ENCODE measurements around the gene IRF5.

Gene IRF5

GRCh38 chr7:128937271-128937646 lies 468 bp upstream of the IRF5 start:
- peaks cover 36% of the 10 kb centered on the region for H3K27me3 ChIP-seq (ENCODE audit: insufficient read depth, low read length)
- no peak overlapping the region for H3K4ac ChIP-seq (ENCODE audit: low read depth, low read length)
- no peak overlapping the region for H4K12ac ChIP-seq (ENCODE audit: low read depth, low read length)
- no peak overlapping the region for H2BK120ac ChIP-seq (ENCODE audit: insufficient read depth, low read length, poor library complexity)
- H3K4me3 ChIP-seq (ENCODE audit: low read depth, low read length) = no peak overlapping the region
- peaks cover 5% of the 10 kb centered on the region for H3K9me3 ChIP-seq (ENCODE audit: insufficient read depth, low read depth, low read length)
- DNase-seq = no peak
- no peak overlapping the region for H4K8ac ChIP-seq (ENCODE audit: low read depth, low read length)
- no CpG with 5 or more reads among the region's 17 CpGs for WGBS (ENCODE audit: extremely low coverage, insufficient coverage, insufficient read length)
- H3K27ac ChIP-seq (ENCODE audit: low read depth, low read length) = no peak overlapping the region
- H3K4me2 ChIP-seq (ENCODE audit: low read length) = no peak overlapping the region
- H2BK5ac ChIP-seq (ENCODE audit: low read depth, low read length, poor library complexity) = no peak overlapping the region
- H2AK5ac ChIP-seq (ENCODE audit: low read length) = no peak overlapping the region
- H4K91ac ChIP-seq (ENCODE audit: low read depth, low read length) = no peak overlapping the region
- H3K36me3 ChIP-seq (ENCODE audit: control insufficient read depth in 1 of 2, insufficient read depth in 2 of 2, low read length in 2 of 2) = no peaks in the 10 kb centered on the region
- H3K79me2 ChIP-seq (ENCODE audit: control insufficient read depth, insufficient read depth, low read length, poor library complexity) = no peaks in the 10 kb centered on the region
- no peak overlapping the region for H3K9ac ChIP-seq (ENCODE audit: low read length)
- peaks cover 0 to 3% of the 10 kb centered on the region in 2 experiments for H3K4me1 ChIP-seq (ENCODE audit: control insufficient read depth in 1 of 2, insufficient read depth in 2 of 2, low read length in 2 of 2)
- no peak overlapping the region for H3K18ac ChIP-seq (ENCODE audit: low read length)
- no peaks in the 10 kb centered on the region for H3K79me1 ChIP-seq (ENCODE audit: low read length)
- no peak overlapping the region for H3K23ac ChIP-seq (ENCODE audit: low read length)
- no peak overlapping the region for H2BK12ac ChIP-seq (ENCODE audit: low read length)
- H2AFZ ChIP-seq (ENCODE audit: insufficient read depth, low read length, poor library complexity) = no peak overlapping the region
- no peak overlapping the region for H3K14ac ChIP-seq (ENCODE audit: low read length)

- H3K23ac ChIP-seq (ENCODE audit: low read length) = no peak overlapping the region
- no peak for DNase-seq
- no peak overlapping the region for H3K4me3 ChIP-seq (ENCODE audit: low read depth, low read length)
- H3K9me3 ChIP-seq (ENCODE audit: insufficient read depth, low read depth, low read length) = peaks cover 5% of the 10 kb centered on the region
- H3K36me3 ChIP-seq (ENCODE audit: control insufficient read depth in 1 of 2, insufficient read depth in 2 of 2, low read length in 2 of 2) = no peaks in the 10 kb centered on the region
- no peaks in the 10 kb centered on the region for H3K79me2 ChIP-seq (ENCODE audit: control insufficient read depth, insufficient read depth, low read length, poor library complexity)
- H2BK5ac ChIP-seq (ENCODE audit: low read depth, low read length, poor library complexity) = no peak overlapping the region
- peak overlapping the region; percentile 23 for H2AFZ ChIP-seq (ENCODE audit: insufficient read depth, low read length, poor library complexity)
- H3K18ac ChIP-seq (ENCODE audit: low read length) = no peak overlapping the region
- no peak overlapping the region for H3K9ac ChIP-seq (ENCODE audit: low read length)
- no peak overlapping the region for H4K12ac ChIP-seq (ENCODE audit: low read depth, low read length)
- no peak overlapping the region for H3K14ac ChIP-seq (ENCODE audit: low read length)
- H3K4ac ChIP-seq (ENCODE audit: low read depth, low read length) = no peak overlapping the region
- H3K4me1 ChIP-seq (ENCODE audit: control insufficient read depth in 1 of 2, insufficient read depth in 2 of 2, low read length in 2 of 2) = peaks cover 0 to 3% of the 10 kb centered on the region in 2 experiments
- H3K79me1 ChIP-seq (ENCODE audit: low read length) = no peaks in the 10 kb centered on the region
- peak overlapping the region; percentile 73 for H3K4me2 ChIP-seq (ENCODE audit: low read length)
- H2BK12ac ChIP-seq (ENCODE audit: low read length) = no peak overlapping the region
- H3K27me3 ChIP-seq (ENCODE audit: insufficient read depth, low read length) = peaks cover 36% of the 10 kb centered on the region
- WGBS (ENCODE audit: extremely low coverage, insufficient coverage, insufficient read length) = no CpG with 5 or more reads among the region's 30 CpGs
- no peak overlapping the region for H4K8ac ChIP-seq (ENCODE audit: low read depth, low read length)
- H2AK5ac ChIP-seq (ENCODE audit: low read length) = no peak overlapping the region
- no peak overlapping the region for H4K91ac ChIP-seq (ENCODE audit: low read depth, low read length)
- no peak overlapping the region for H3K27ac ChIP-seq (ENCODE audit: low read depth, low read length)
- no peak overlapping the region for H2BK120ac ChIP-seq (ENCODE audit: insufficient read depth, low read length, poor library complexity)
Observed at GRCh38 chr7:128938544-128939074, 882 bp downstream of the IRF5 start.

GRCh38 chr7:128939075-128939860 lies 1.5 kb downstream of the IRF5 start:
- H3K4me3 ChIP-seq (ENCODE audit: low read depth, low read length) = no peak overlapping the region
- peaks cover 0 to 3% of the 10 kb centered on the region in 2 experiments for H3K4me1 ChIP-seq (ENCODE audit: control insufficient read depth in 1 of 2, insufficient read depth in 2 of 2, low read length in 2 of 2)
- H3K27ac ChIP-seq (ENCODE audit: low read depth, low read length) = no peak overlapping the region
- peaks cover 5% of the 10 kb centered on the region for H3K9me3 ChIP-seq (ENCODE audit: insufficient read depth, low read depth, low read length)
- H2BK120ac ChIP-seq (ENCODE audit: insufficient read depth, low read length, poor library complexity) = no peak overlapping the region
- no peak overlapping the region for H3K18ac ChIP-seq (ENCODE audit: low read length)
- no peaks in the 10 kb centered on the region for H3K79me1 ChIP-seq (ENCODE audit: low read length)
- no peak overlapping the region for H3K23ac ChIP-seq (ENCODE audit: low read length)
- H3K4ac ChIP-seq (ENCODE audit: low read depth, low read length) = no peak overlapping the region
- no peak for DNase-seq
- no peak overlapping the region for H4K8ac ChIP-seq (ENCODE audit: low read depth, low read length)
- no peak overlapping the region for H3K4me2 ChIP-seq (ENCODE audit: low read length)
- H3K79me2 ChIP-seq (ENCODE audit: control insufficient read depth, insufficient read depth, low read length, poor library complexity) = no peaks in the 10 kb centered on the region
- no peak overlapping the region for H4K91ac ChIP-seq (ENCODE audit: low read depth, low read length)
- no peak overlapping the region for H2BK5ac ChIP-seq (ENCODE audit: low read depth, low read length, poor library complexity)
- no peak overlapping the region for H3K14ac ChIP-seq (ENCODE audit: low read length)
- WGBS (ENCODE audit: extremely low coverage, insufficient coverage, insufficient read length) = no CpG with 5 or more reads among the region's 7 CpGs
- H2BK12ac ChIP-seq (ENCODE audit: low read length) = no peak overlapping the region
- H2AFZ ChIP-seq (ENCODE audit: insufficient read depth, low read length, poor library complexity) = no peak overlapping the region
- no peaks in the 10 kb centered on the region for H3K36me3 ChIP-seq (ENCODE audit: control insufficient read depth in 1 of 2, insufficient read depth in 2 of 2, low read length in 2 of 2)
- peaks cover 36% of the 10 kb centered on the region for H3K27me3 ChIP-seq (ENCODE audit: insufficient read depth, low read length)
- H2AK5ac ChIP-seq (ENCODE audit: low read length) = no peak overlapping the region
- no peak overlapping the region for H4K12ac ChIP-seq (ENCODE audit: low read depth, low read length)
- H3K9ac ChIP-seq (ENCODE audit: low read length) = no peak overlapping the region

- peaks cover 0 to 3% of the 10 kb centered on the region in 2 experiments for H3K4me1 ChIP-seq (ENCODE audit: control insufficient read depth in 1 of 2, insufficient read depth in 2 of 2, low read length in 2 of 2)
- no peak overlapping the region for H3K27ac ChIP-seq (ENCODE audit: low read depth, low read length)
- H2AFZ ChIP-seq (ENCODE audit: insufficient read depth, low read length, poor library complexity) = no peak overlapping the region
- no peak overlapping the region for H3K9ac ChIP-seq (ENCODE audit: low read length)
- no peak overlapping the region for H2BK5ac ChIP-seq (ENCODE audit: low read depth, low read length, poor library complexity)
- no peak overlapping the region for H4K8ac ChIP-seq (ENCODE audit: low read depth, low read length)
- H3K14ac ChIP-seq (ENCODE audit: low read length) = no peak overlapping the region
- no peak overlapping the region for H2BK120ac ChIP-seq (ENCODE audit: insufficient read depth, low read length, poor library complexity)
- no peak overlapping the region for H2BK12ac ChIP-seq (ENCODE audit: low read length)
- H3K4me2 ChIP-seq (ENCODE audit: low read length) = no peak overlapping the region
- H3K27me3 ChIP-seq (ENCODE audit: insufficient read depth, low read length) = peaks cover 36% of the 10 kb centered on the region
- no peak for DNase-seq
- no peak overlapping the region for H3K18ac ChIP-seq (ENCODE audit: low read length)
- H3K4me3 ChIP-seq (ENCODE audit: low read depth, low read length) = no peak overlapping the region
- H3K79me2 ChIP-seq (ENCODE audit: control insufficient read depth, insufficient read depth, low read length, poor library complexity) = no peaks in the 10 kb centered on the region
- no peak overlapping the region for H3K23ac ChIP-seq (ENCODE audit: low read length)
- H3K4ac ChIP-seq (ENCODE audit: low read depth, low read length) = no peak overlapping the region
- WGBS (ENCODE audit: extremely low coverage, insufficient coverage, insufficient read length) = no CpG with 5 or more reads among the region's 18 CpGs
- no peaks in the 10 kb centered on the region for H3K36me3 ChIP-seq (ENCODE audit: control insufficient read depth in 1 of 2, insufficient read depth in 2 of 2, low read length in 2 of 2)
- no peaks in the 10 kb centered on the region for H3K79me1 ChIP-seq (ENCODE audit: low read length)
- peaks cover 5% of the 10 kb centered on the region for H3K9me3 ChIP-seq (ENCODE audit: insufficient read depth, low read depth, low read length)
- no peak overlapping the region for H4K91ac ChIP-seq (ENCODE audit: low read depth, low read length)
- no peak overlapping the region for H4K12ac ChIP-seq (ENCODE audit: low read depth, low read length)
- no peak overlapping the region for H2AK5ac ChIP-seq (ENCODE audit: low read length)
Observed at GRCh38 chr7:128939861-128940410, 2.2 kb downstream of the IRF5 start.
